Ishikawa (cell line): ENCODE data around the gene KCNQ1.

Experiments
- CEBPB ChIP-seq: IDR thresholded peaks from 2 replicates; pipeline ENCODE4 v1.6.1; 2012
- CREB1 ChIP-seq: IDR thresholded peaks from 2 replicates; pipeline ENCODE4 v1.6.1; 2012; ENCODE audit warnings: low read depth
- EGR1 ChIP-seq: IDR thresholded peaks from 2 replicates; pipeline ENCODE4 v1.6.1; 2012
- EP300 ChIP-seq: IDR thresholded peaks from 2 replicates; pipeline ENCODE4 v1.6.1; 2012; ENCODE audit warnings: borderline replicate concordance
- FOXM1 ChIP-seq: IDR thresholded peaks from 2 replicates; pipeline ENCODE4 v1.6.1; 2012; ENCODE audit warnings: low read depth, borderline replicate concordance
- MAX ChIP-seq: IDR thresholded peaks from 2 replicates; pipeline ENCODE4 v1.6.1; 2012
- NFIC ChIP-seq: IDR thresholded peaks from 2 replicates; pipeline ENCODE4 v1.6.1; 2012
- RAD21 ChIP-seq: IDR thresholded peaks from 2 replicates; pipeline ENCODE4 v1.6.1; 2012; ENCODE audit warnings: low read depth
- TAF1 ChIP-seq: IDR thresholded peaks from 2 replicates; pipeline ENCODE4 v1.6.1; 2012; ENCODE audit warnings: low read depth, mild to moderate bottlenecking
- TCF12 ChIP-seq: IDR thresholded peaks from 2 replicates; pipeline ENCODE4 v1.6.1; 2012; ENCODE audit warnings: low read depth
- TEAD4 ChIP-seq: IDR thresholded peaks from 2 replicates; pipeline ENCODE4 v1.6.1; 2012
- USF1 ChIP-seq: IDR thresholded peaks from 2 replicates; pipeline ENCODE4 v1.6.1; 2012
- YY1 ChIP-seq: IDR thresholded peaks from 2 replicates; pipeline ENCODE4 v1.6.1; 2012; ENCODE audit warnings: low read depth
- ZBTB7A ChIP-seq: IDR thresholded peaks from 2 replicates; pipeline ENCODE4 v1.6.1; 2012; ENCODE audit warnings: low read depth
- TF ChIP-seq, protein P1 (sequence below): IDR thresholded peaks from 2 replicates; pipeline ENCODE4 v1.6.1; 2012; ENCODE audit warnings: low read depth, mild to moderate bottlenecking

KCNQ1 gene

GRCh38 chr11:2744166-2744565 lies 299.4 kb downstream of the KCNQ1 start:
- TF ChIP-seq FOXM1 = no peak
- no peak for TF ChIP-seq EGR1
- no peak for TF ChIP-seq NFIC
- TF ChIP-seq, protein P1, sequence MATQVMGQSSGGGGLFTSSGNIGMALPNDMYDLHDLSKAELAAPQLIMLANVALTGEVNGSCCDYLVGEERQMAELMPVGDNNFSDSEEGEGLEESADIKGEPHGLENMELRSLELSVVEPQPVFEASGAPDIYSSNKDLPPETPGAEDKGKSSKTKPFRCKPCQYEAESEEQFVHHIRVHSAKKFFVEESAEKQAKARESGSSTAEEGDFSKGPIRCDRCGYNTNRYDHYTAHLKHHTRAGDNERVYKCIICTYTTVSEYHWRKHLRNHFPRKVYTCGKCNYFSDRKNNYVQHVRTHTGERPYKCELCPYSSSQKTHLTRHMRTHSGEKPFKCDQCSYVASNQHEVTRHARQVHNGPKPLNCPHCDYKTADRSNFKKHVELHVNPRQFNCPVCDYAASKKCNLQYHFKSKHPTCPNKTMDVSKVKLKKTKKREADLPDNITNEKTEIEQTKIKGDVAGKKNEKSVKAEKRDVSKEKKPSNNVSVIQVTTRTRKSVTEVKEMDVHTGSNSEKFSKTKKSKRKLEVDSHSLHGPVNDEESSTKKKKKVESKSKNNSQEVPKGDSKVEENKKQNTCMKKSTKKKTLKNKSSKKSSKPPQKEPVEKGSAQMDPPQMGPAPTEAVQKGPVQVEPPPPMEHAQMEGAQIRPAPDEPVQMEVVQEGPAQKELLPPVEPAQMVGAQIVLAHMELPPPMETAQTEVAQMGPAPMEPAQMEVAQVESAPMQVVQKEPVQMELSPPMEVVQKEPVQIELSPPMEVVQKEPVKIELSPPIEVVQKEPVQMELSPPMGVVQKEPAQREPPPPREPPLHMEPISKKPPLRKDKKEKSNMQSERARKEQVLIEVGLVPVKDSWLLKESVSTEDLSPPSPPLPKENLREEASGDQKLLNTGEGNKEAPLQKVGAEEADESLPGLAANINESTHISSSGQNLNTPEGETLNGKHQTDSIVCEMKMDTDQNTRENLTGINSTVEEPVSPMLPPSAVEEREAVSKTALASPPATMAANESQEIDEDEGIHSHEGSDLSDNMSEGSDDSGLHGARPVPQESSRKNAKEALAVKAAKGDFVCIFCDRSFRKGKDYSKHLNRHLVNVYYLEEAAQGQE = no peak
- TF ChIP-seq YY1 = no peak
- TF ChIP-seq EP300 = no peak
- no peak for TF ChIP-seq ZBTB7A
- no peak for TF ChIP-seq USF1
- TF ChIP-seq RAD21 = no peak
- no peak for TF ChIP-seq TCF12
- no peak for TF ChIP-seq CEBPB
- TF ChIP-seq CREB1 = no peak
- TF ChIP-seq TEAD4 = no peak
- TF ChIP-seq MAX = no peak
- no peak for TF ChIP-seq TAF1

DNA sequence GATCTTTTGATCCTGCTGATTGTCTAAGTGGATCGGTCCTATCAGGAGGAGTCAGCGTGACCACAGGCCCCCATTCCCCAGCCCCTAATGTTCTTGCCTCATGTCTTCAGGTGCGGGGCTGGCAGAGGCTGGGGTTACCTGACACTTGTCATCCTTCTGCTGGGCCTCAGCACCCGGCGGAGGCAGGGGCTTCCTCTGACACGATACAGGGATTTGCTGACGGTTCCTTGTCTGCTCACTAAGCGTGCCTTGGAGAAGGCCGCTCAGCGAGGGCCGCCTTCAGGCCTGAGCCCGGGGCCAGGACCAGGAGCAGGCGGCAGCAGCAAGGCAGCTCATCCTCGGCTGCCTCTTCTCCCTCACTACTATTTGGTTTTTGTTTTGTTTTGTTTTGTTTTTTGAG lies 300.7 kb downstream of the KCNQ1 start:
- no peak for TF ChIP-seq EGR1
- no peak for TF ChIP-seq RAD21
- no peak for TF ChIP-seq TCF12
- TF ChIP-seq TAF1 = no peak
- TF ChIP-seq, protein P1 = no peak
- TF ChIP-seq MAX = no peak
- no peak for TF ChIP-seq EP300
- no peak for TF ChIP-seq NFIC
- no peak for TF ChIP-seq FOXM1
- no peak for TF ChIP-seq TEAD4
- TF ChIP-seq ZBTB7A = no peak
- TF ChIP-seq YY1 = no peak
- no peak for TF ChIP-seq CEBPB
- no peak for TF ChIP-seq USF1
- TF ChIP-seq CREB1 = no peak

- no peak for TF ChIP-seq USF1
- TF ChIP-seq MAX = no peak
- TF ChIP-seq TEAD4 = no peak
- no peak for TF ChIP-seq TAF1
- no peak for TF ChIP-seq TCF12
Measured at GRCh38 chr11:2746401-2747247, 301.8 kb downstream of the KCNQ1 start.

DNA sequence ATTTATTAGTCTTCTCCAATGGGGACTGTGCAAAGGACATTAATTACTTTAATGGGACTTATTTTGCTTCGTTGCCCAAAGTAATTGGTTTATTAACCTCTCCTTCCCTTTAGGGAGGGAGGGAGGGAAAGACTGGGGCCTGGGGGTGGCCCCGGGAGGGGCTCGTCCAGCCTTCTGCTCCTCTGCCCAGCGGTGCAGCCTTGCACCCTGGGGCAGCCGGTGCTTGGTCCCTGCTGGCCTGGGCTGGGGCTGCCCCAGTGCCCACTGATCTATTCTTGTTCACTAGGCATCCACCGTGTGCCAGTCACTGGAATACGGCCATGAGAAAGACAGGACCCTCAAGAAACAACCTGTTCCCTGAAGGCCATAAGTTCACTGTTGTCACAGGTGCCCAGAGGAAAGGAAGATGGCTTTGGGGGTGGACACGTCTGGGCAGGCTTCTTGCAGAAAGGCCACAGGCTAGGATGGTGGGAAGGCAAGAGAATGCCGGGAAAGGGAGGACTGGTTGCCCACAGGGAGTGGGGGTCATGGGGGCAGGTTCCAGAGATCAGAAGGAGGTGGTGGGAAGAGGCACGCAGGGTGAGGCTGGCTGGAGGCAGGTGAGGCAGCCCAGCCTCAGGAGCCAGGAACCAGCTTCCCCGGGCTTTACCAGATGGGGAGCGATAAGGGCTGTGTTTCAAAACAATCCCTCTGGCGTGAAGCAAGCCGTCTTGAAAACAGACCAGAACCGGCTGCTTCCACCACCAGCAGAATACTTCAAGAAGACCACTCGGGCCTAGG lies 302.6 kb downstream of the KCNQ1 start:
- no peak for TF ChIP-seq CREB1
- no peak for TF ChIP-seq TAF1
- no peak for TF ChIP-seq TEAD4
- no peak for TF ChIP-seq EGR1
- no peak for TF ChIP-seq NFIC
- TF ChIP-seq, protein P1 = no peak
- TF ChIP-seq MAX = no peak
- no peak for TF ChIP-seq TCF12
- no peak for TF ChIP-seq RAD21
- no peak for TF ChIP-seq EP300
- TF ChIP-seq YY1 = no peak
- TF ChIP-seq CEBPB = no peak
- TF ChIP-seq ZBTB7A = no peak
- no peak for TF ChIP-seq USF1
- no peak for TF ChIP-seq FOXM1
